ENCODE data around the gene CHD3.

CHD3 gene

GRCh38 chr17:7903154-7904103, 14.8 kb downstream of the CHD3 start:
- no peak for DNase-seq

GRCh38 chr17:7909089-7909488, 20.5 kb downstream of the CHD3 start:
- no peak for DNase-seq

GRCh38 chr17:7910281-7910680, 21.7 kb downstream of the CHD3 start:
- DNase-seq, result no peak

GRCh38 chr17:7910711-7911110, 22.1 kb downstream of the CHD3 start:
- DNase-seq, result no peak

DNA sequence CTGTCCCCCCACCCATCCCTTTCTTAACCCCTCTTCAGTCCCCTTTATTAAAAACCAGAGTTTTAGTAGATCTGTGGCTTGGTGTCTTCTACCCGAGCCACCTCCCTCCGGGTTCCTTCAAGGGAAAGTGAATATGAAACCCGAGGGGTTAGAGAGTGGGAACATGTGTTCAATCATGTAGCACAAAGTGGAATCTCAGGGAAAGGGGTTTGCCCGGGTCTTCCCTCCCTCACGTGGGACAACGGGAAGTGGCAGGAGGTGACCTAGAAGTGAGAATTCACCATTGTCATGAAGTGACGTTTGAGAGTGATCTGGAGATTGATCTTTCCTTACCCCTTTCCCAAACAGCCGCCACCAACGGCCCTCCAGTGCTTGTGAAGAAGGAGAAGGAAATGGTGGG, 22.5 kb downstream of the CHD3 start:
- no peak for DNase-seq

DNA sequence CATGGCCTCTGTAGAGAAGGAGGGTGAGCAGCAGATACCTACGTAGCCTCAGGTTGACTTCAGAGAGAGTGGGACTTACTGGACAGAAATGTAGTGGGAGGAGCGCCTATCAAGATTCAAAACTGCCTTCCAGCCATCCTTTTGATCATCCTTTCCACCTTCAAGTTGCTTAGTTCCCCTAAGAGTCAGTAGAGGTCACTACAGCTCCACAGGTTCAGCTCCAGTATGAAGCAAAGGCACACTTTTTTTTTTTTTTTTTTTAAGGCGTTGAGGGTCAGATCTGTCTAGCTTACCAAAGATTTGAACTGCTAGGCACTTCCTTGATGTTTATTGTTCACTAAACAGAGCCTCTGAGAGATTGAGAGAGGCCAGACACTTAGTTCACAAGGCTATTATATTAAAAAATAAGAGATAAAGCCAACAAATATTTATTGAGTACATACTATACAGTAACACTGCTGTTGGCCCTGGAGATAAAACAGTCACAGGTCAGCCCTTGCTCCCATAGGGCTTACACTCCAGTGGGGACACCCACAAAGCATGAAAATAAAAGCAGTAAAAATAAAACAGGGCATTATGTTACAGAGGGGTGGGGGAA, 24.4 kb downstream of the CHD3 start:
- DNase-seq, result peak; percentile 46

- peak; percentile 72 for DNase-seq
Measured at GRCh38 chr17:7915179-7915610, 26.6 kb downstream of the CHD3 start.

- peak; percentile 94 for DNase-seq
Measured at GRCh38 chr17:7915611-7916384, 27.2 kb downstream of the CHD3 start, which contains the start of gene RNF227. RNF227 (minus strand) TSS chr17:7916289; CDS start chr17:7916195, 94 bp downstream.

DNA sequence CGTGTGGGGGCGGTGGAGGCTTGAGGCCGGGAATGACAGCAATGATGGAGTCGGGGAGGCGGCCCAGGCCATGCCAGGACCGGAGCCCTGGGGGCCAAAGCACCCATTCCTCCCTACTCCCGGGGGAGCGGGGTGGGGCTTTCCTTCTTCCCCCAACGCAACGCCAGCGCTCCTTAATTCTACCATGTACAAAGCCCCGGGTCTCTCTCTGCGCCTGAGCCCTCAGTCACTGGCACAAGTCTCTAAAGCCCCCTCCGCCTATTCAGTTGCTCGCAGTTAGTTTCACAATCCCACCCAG, 27.7 kb downstream of the CHD3 start:
- no peak for DNase-seq

- DNase-seq, result no peak
Measured at GRCh38 chr17:7916808-7917207, 28.2 kb downstream of the CHD3 start.

GRCh38 chr17:7922269-7922844, 33.8 kb downstream of the CHD3 start:
- DNase-seq, result no peak

DNA sequence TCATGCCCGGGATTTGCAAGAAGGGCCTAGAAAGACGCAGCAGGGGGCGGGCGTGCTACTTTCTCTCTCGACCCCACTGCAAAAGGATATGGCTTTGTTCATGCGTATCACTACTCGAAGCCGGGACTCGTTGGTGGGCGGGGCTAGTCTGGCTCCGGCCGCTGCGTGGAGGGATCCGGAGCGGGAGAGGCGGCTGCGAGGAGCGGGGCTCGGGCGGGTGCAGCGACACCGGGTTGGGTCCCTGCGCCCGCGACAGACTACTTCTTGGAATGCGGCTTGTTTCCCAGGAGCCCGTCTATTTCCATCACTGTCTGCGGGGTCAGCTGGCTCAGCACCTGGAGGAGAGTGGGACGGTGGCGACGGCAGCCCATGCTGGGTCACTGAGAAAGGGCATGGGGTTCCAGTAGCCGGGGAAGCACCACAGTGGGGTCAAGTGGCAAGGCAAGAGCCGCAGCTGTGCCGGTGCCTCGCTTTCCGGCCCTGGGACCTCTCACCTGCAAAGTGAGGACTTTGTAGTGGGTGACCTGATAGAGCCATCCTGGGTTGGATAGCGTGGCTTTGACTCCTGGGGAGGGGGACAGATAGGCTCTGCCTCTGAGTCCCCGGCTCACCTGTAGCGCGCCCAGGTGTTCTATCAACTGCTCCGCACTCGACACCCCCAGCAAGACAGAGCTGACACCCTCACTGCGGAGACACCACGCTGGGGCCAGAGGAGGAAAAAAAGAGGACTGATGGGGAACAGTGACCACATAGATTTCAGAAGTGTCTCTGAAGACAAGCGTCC, 34.4 kb downstream of the CHD3 start:
- DNase-seq, result no peak

GRCh38 chr17:7927596-7927995, 39.0 kb downstream of the CHD3 start:
- DNase-seq, result no peak

- DNase-seq, result no peak
Measured at GRCh38 chr17:7929158-7930023, 40.8 kb downstream of the CHD3 start, which contains the start of gene KCNAB3. KCNAB3 (minus strand) TSS chr17:7929856; CDS start chr17:7929435, 421 bp downstream.

- no peak for DNase-seq
Measured at GRCh38 chr17:7930841-7931631, 42.4 kb downstream of the CHD3 start.

DNA sequence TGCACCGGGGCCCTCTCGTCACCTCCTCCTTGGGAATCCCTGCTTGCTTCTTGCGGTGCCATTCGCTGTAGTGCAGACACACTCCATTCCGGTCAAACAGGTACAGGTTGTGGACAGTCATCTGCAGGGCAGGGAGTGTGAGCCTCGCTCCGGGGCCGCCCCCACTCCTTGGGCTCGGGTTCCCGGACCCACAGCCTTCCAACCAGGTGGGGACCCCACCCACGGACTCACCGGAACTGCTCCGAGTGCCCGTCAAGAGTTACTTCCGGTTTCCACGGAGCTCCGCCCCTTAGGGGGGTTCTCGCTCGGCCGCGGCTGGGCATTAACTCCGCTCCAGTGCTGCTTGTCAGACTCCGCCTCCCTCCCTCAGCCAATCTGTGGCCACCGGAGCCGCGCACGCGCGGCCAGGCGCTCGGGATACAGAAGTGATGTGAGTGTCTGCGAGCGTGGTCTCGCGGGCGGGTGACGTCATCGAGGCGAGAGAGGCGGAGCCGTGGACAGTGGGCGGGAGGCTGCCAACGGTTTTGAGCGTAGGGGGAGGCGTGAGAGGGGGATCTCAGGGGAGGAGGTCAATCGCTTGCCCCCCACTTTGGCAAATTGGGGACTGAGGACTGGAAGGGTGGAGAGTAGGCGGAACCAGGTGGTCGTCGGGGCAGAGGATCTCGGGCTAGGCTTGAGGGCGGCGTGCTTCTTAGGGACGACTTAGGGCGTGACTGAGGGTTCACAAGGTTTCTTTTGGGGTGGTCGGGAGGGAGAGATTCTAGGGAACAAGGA, 43.3 kb downstream of the CHD3 start, which contains the start of the genes CNTROB and TRAPPC1:
TSS of gene CNTROB (plus strand) at position 498 of the 774 bp plus-strand sequence. CDS start 874 bp downstream, outside the sequence.
TSS of gene TRAPPC1 (minus strand) at position 238 of the 774 bp plus-strand sequence. CDS start at position 121, 117 bp downstream.
- DNase-seq, result peak; percentile 99

DNA sequence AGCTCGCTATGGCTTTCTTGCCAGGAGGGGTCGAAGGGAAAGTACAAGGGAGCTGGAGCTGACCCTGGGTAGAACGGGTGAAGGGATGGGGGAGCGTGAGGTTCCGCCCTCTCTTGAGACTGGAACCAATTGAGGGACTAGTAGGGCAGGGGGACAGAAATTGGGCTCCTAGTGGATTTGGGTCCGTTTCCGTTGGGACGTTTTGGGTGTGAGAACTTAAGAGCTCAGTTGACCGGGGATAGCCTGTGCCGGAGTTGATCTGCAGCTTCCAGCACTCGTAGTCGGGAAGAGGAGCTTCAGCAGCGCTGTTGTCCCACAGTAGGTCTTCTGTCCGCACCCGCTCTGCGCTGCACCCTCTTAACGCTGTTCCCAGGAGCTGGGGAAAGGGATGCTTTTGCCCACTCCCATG, 43.9 kb downstream of the CHD3 start:
- no peak for DNase-seq

GRCh38 chr17:7932949-7933348, 44.4 kb downstream of the CHD3 start:
- no peak for DNase-seq

DNA sequence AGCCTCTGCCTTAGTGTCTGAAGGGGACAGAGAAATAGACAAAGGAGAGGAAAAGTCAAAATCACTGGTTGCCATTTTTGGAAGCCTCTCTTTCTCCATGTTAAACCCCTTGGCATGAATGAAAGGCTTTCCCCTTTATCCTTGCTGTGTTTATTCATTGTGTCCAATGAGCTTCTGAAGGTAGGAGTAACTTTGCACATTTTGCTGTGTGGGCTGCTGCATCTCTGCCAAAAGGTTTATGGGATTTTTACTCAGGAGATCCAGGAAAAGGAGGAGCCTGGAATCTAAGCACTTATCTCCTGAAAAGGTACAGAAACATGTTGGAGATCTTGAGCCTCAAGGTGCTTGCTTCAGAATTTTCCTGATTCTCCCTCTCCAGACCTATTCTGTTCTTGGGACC, 47.3 kb downstream of the CHD3 start:
- DNase-seq, result no peak

Measured in SHP77 treated with DMSO at 0.1 percent for 48 hours (cell line).